ENCODE results near the gene SIGLEC7.

SIGLEC7 gene

GRCh38 chr19:51188227-51188559, 46.1 kb downstream of the SIGLEC7 start:
- Histone ChIP-seq H3K4me1 (ENCODE audit: control insufficient read depth in 1 of 2, insufficient read depth in 2 of 2, low read length in 2 of 2) (no peaks in the 10 kb centered on the region), H3K23ac (ENCODE audit: low read length) (no peak overlapping the region)

GRCh38 chr19:51192689-51193088, 50.6 kb downstream of the SIGLEC7 start:
- no peaks in the 10 kb centered on the region for H3K27me3 ChIP-seq (ENCODE audit: insufficient read depth, low read length)
- H3K14ac ChIP-seq (ENCODE audit: low read length), result no peak overlapping the region
- no peaks in the 10 kb centered on the region for H3K36me3 ChIP-seq (ENCODE audit: control insufficient read depth in 1 of 2, insufficient read depth in 2 of 2, low read length in 2 of 2)
- no peak overlapping the region for H2AFZ ChIP-seq (ENCODE audit: insufficient read depth, low read length, poor library complexity)
- H3K4me1 ChIP-seq (ENCODE audit: control insufficient read depth in 1 of 2, insufficient read depth in 2 of 2, low read length in 2 of 2), result no peaks in the 10 kb centered on the region
- H3K27ac ChIP-seq (ENCODE audit: low read depth, low read length), result no peak overlapping the region
- no peak overlapping the region for H3K9ac ChIP-seq (ENCODE audit: low read length)
- WGBS (ENCODE audit: extremely low coverage, insufficient coverage, insufficient read length), result no CpG with 5 or more reads among the region's 9 CpGs
- no peak overlapping the region for H4K12ac ChIP-seq (ENCODE audit: low read depth, low read length)
- no peak overlapping the region for H3K23ac ChIP-seq (ENCODE audit: low read length)
- H3K18ac ChIP-seq (ENCODE audit: low read length), result no peak overlapping the region
- no peak for DNase-seq
- no peak overlapping the region for H2AK5ac ChIP-seq (ENCODE audit: low read length)
- no peaks in the 10 kb centered on the region for H3K79me2 ChIP-seq (ENCODE audit: control insufficient read depth, insufficient read depth, low read length, poor library complexity)
- no peak overlapping the region for H2BK12ac ChIP-seq (ENCODE audit: low read length)
- H3K79me1 ChIP-seq (ENCODE audit: low read length), result no peaks in the 10 kb centered on the region
- no peak overlapping the region for H2BK5ac ChIP-seq (ENCODE audit: low read depth, low read length, poor library complexity)
- H4K8ac ChIP-seq (ENCODE audit: low read depth, low read length), result no peak overlapping the region
- H3K9me3 ChIP-seq (ENCODE audit: insufficient read depth, low read depth, low read length), result peaks cover 6% of the 10 kb centered on the region
- no peak overlapping the region for H3K4me3 ChIP-seq (ENCODE audit: low read depth, low read length)
- H3K4me2 ChIP-seq (ENCODE audit: low read length), result no peak overlapping the region
- no peak overlapping the region for H2BK120ac ChIP-seq (ENCODE audit: insufficient read depth, low read length, poor library complexity)
- no peak overlapping the region for H3K4ac ChIP-seq (ENCODE audit: low read depth, low read length)
- no peak overlapping the region for H4K91ac ChIP-seq (ENCODE audit: low read depth, low read length)

More at GRCh38 chr19:51188227-51188559, 46.1 kb downstream of the SIGLEC7 start:
- H3K9ac ChIP-seq (ENCODE audit: low read length), result no peak overlapping the region
- H3K27me3 ChIP-seq (ENCODE audit: insufficient read depth, low read length), result no peaks in the 10 kb centered on the region
- no peak overlapping the region for H3K27ac ChIP-seq (ENCODE audit: low read depth, low read length)
- no peak overlapping the region for H3K4ac ChIP-seq (ENCODE audit: low read depth, low read length)
- H3K36me3 ChIP-seq (ENCODE audit: control insufficient read depth in 1 of 2, insufficient read depth in 2 of 2, low read length in 2 of 2), result no peaks in the 10 kb centered on the region
- no peak overlapping the region for H2AFZ ChIP-seq (ENCODE audit: insufficient read depth, low read length, poor library complexity)
- no peak overlapping the region for H3K18ac ChIP-seq (ENCODE audit: low read length)
- no peak overlapping the region for H2BK120ac ChIP-seq (ENCODE audit: insufficient read depth, low read length, poor library complexity)
- no peak overlapping the region for H4K12ac ChIP-seq (ENCODE audit: low read depth, low read length)
- no peak overlapping the region for H2BK5ac ChIP-seq (ENCODE audit: low read depth, low read length, poor library complexity)
- H3K79me1 ChIP-seq (ENCODE audit: low read length), result no peaks in the 10 kb centered on the region
- DNase-seq, result no peak
- no peak overlapping the region for H3K14ac ChIP-seq (ENCODE audit: low read length)
- no peak overlapping the region for H3K4me2 ChIP-seq (ENCODE audit: low read length)
- H2AK5ac ChIP-seq (ENCODE audit: low read length), result no peak overlapping the region
- no peak overlapping the region for H4K8ac ChIP-seq (ENCODE audit: low read depth, low read length)
- no peak overlapping the region for H2BK12ac ChIP-seq (ENCODE audit: low read length)
- no peaks in the 10 kb centered on the region for H3K79me2 ChIP-seq (ENCODE audit: control insufficient read depth, insufficient read depth, low read length, poor library complexity)
- no peak overlapping the region for H4K91ac ChIP-seq (ENCODE audit: low read depth, low read length)
- H3K9me3 ChIP-seq (ENCODE audit: insufficient read depth, low read depth, low read length), result peaks cover 5% of the 10 kb centered on the region
- no CpG with 5 or more reads among the region's 2 CpGs for WGBS (ENCODE audit: extremely low coverage, insufficient coverage, insufficient read length)
- H3K4me3 ChIP-seq (ENCODE audit: low read depth, low read length), result no peak overlapping the region

DNA sequence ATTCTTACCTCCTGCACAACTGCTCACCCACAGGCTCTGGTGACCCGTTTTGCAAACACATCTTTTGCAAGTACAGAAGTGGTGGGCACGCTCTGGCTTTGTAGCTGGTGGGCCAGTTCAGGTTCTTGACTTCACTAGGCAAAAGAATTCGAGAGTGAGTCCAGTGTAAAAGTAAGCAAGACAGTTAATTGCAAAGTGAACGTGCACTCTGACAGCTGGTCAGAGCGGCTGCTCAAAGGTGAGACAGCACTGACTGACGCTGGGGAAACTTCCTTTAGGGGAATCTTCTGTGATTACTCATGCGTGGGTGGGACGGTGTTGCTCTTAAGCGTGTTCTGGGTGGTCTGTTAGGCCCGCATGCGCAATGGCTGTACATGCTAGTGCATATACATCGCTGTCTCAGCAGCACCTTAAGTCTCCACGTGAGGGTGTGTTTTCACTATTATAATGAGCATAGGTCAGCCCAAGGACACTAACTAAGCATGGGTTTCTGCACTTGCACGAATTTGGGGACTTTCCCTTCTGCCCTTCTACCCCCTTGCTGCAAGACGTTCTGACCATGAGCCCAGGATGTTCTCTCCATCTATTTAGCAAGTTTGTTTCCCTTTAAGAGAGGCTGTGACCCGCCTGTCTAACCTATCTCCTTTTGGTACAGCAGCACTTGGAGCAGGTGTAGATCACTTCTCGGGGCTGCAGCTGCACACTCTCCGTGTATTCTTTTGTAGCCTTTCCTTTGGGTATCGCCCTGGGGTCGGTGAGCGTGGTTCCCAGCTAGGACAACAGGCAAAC, 52.6 kb downstream of the SIGLEC7 start:
- Histone ChIP-seq H4K91ac (ENCODE audit: low read depth, low read length) (no peak overlapping the region), H3K4me3 (ENCODE audit: low read depth, low read length) (no peak overlapping the region), H3K18ac (ENCODE audit: low read length) (no peak overlapping the region), H2BK120ac (ENCODE audit: insufficient read depth, low read length, poor library complexity) (no peak overlapping the region), H3K23ac (ENCODE audit: low read length) (no peak overlapping the region), H4K12ac (ENCODE audit: low read depth, low read length) (no peak overlapping the region), H4K8ac (ENCODE audit: low read depth, low read length) (no peak overlapping the region), H3K4me2 (ENCODE audit: low read length) (no peak overlapping the region), H3K9me3 (ENCODE audit: insufficient read depth, low read depth, low read length) (peaks cover 11% of the 10 kb centered on the region), H3K36me3 (ENCODE audit: control insufficient read depth in 1 of 2, insufficient read depth in 2 of 2, low read length in 2 of 2) (no peaks in the 10 kb centered on the region), H3K27me3 (ENCODE audit: insufficient read depth, low read length) (no peaks in the 10 kb centered on the region), H3K79me2 (ENCODE audit: control insufficient read depth, insufficient read depth, low read length, poor library complexity) (no peaks in the 10 kb centered on the region), H2AK5ac (ENCODE audit: low read length) (no peak overlapping the region), H2BK12ac (ENCODE audit: low read length) (no peak overlapping the region), H3K9ac (ENCODE audit: low read length) (no peak overlapping the region), H3K4ac (ENCODE audit: low read depth, low read length) (no peak overlapping the region), H2BK5ac (ENCODE audit: low read depth, low read length, poor library complexity) (no peak overlapping the region), H2AFZ (ENCODE audit: insufficient read depth, low read length, poor library complexity) (no peak overlapping the region), H3K14ac (ENCODE audit: low read length) (no peak overlapping the region), H3K4me1 (ENCODE audit: control insufficient read depth in 1 of 2, insufficient read depth in 2 of 2, low read length in 2 of 2) (no peaks in the 10 kb centered on the region), H3K79me1 (ENCODE audit: low read length) (no peaks in the 10 kb centered on the region), H3K27ac (ENCODE audit: low read depth, low read length) (no peak overlapping the region)
- no CpG with 5 or more reads among the region's 21 CpGs for WGBS (ENCODE audit: extremely low coverage, insufficient coverage, insufficient read length)
- DNase-seq, result no peak

GRCh38 chr19:51195316-51195586, 53.1 kb downstream of the SIGLEC7 start:
- Histone ChIP-seq H4K8ac (ENCODE audit: low read depth, low read length) (no peak overlapping the region), H4K12ac (ENCODE audit: low read depth, low read length) (no peak overlapping the region), H3K4me3 (ENCODE audit: low read depth, low read length) (no peak overlapping the region), H3K9ac (ENCODE audit: low read length) (no peak overlapping the region), H3K36me3 (ENCODE audit: control insufficient read depth in 1 of 2, insufficient read depth in 2 of 2, low read length in 2 of 2) (no peaks in the 10 kb centered on the region), H3K27me3 (ENCODE audit: insufficient read depth, low read length) (no peaks in the 10 kb centered on the region), H2AFZ (ENCODE audit: insufficient read depth, low read length, poor library complexity) (no peak overlapping the region), H3K4me2 (ENCODE audit: low read length) (no peak overlapping the region), H3K79me2 (ENCODE audit: control insufficient read depth, insufficient read depth, low read length, poor library complexity) (no peaks in the 10 kb centered on the region), H3K4ac (ENCODE audit: low read depth, low read length) (no peak overlapping the region), H3K23ac (ENCODE audit: low read length) (no peak overlapping the region), H2BK12ac (ENCODE audit: low read length) (no peak overlapping the region), H2BK120ac (ENCODE audit: insufficient read depth, low read length, poor library complexity) (no peak overlapping the region), H3K14ac (ENCODE audit: low read length) (no peak overlapping the region), H3K9me3 (ENCODE audit: insufficient read depth, low read depth, low read length) (peaks cover 16% of the 10 kb centered on the region), H3K79me1 (ENCODE audit: low read length) (no peaks in the 10 kb centered on the region), H4K91ac (ENCODE audit: low read depth, low read length) (no peak overlapping the region), H2AK5ac (ENCODE audit: low read length) (no peak overlapping the region), H2BK5ac (ENCODE audit: low read depth, low read length, poor library complexity) (no peak overlapping the region), H3K18ac (ENCODE audit: low read length) (no peak overlapping the region), H3K4me1 (ENCODE audit: control insufficient read depth in 1 of 2, insufficient read depth in 2 of 2, low read length in 2 of 2) (no peaks in the 10 kb centered on the region), H3K27ac (ENCODE audit: low read depth, low read length) (no peak overlapping the region)
- WGBS (ENCODE audit: extremely low coverage, insufficient coverage, insufficient read length), result no CpG with 5 or more reads among the region's 9 CpGs
- no peak for DNase-seq
